SU-DHL-6 (cell line): Measurements from ENCODE around the gene PDC.

Experiments used
- H2AFZ ChIP-seq: fragments of 200-600 bp; sonication (generic); 2 replicates; pipeline ENCODE4 v1.6.1; 2014; ENCODE audit warnings: low read depth, mild to moderate bottlenecking, moderate library complexity, mixed read lengths, antibody characterized with exemption, low read length; ENCODE audit not compliant: severe bottlenecking
- H3F3A ChIP-seq: fragments of 200-600 bp; shearing (Covaris generic); 2 replicates; pipeline ENCODE4 v1.6.0; 2016; ENCODE audit warnings: antibody characterized with exemption, mild to moderate bottlenecking; ENCODE audit not compliant: insufficient read depth
- H3K27ac ChIP-seq: fragments of 200-600 bp; sonication (generic); 2 replicates; pipeline ENCODE4 v1.5.1; 2016; ENCODE audit warnings: low read depth, mild to moderate bottlenecking, low read length, moderate library complexity, mixed read lengths
- H3K27me3 ChIP-seq: fragments of 200-600 bp; sonication (generic), shearing (Covaris generic); 2 replicates; pipeline ENCODE4 v1.6.0; 2014; ENCODE audit warnings: mild to moderate bottlenecking, low read length
- H3K36me3 ChIP-seq: fragments of 200-600 bp; sonication (generic); 2 replicates; pipeline ENCODE4 v1.6.1; 2014; ENCODE audit warnings: mild to moderate bottlenecking, low read length, mixed read lengths
- H3K4me2 ChIP-seq: fragments of 300-600, 200-600 bp; shearing (Covaris generic), sonication (generic); 2 replicates; pipeline ENCODE4 v1.6.0; 2014; ENCODE audit warnings: low read length, low read depth, mild to moderate bottlenecking; ENCODE audit not compliant: poor library complexity, severe bottlenecking
- H3K4me3 ChIP-seq: fragments of 200-600 bp; sonication (generic); 2 replicates; pipeline ENCODE4 v1.5.1; 2014; ENCODE audit warnings: antibody characterized with exemption, low read length, mild to moderate bottlenecking, mixed read lengths; ENCODE audit not compliant: insufficient read depth, poor library complexity, severe bottlenecking
- H3K79me2 ChIP-seq: fragments of 200-600 bp; sonication (generic); 2 replicates; pipeline ENCODE4 v1.6.1; 2014; ENCODE audit warnings: mild to moderate bottlenecking, low read length, moderate library complexity; ENCODE audit not compliant: insufficient read depth
- H3K9ac ChIP-seq: fragments of 200-600 bp; sonication (generic); 2 replicates; pipeline ENCODE4 v1.7.0; 2014; ENCODE audit warnings: mild to moderate bottlenecking, low read length
- H3K9me2 ChIP-seq: fragments of 200-600 bp; sonication (generic); replicated peaks from 2 replicates; pipeline ENCODE4 v1.6.1; 2014; ENCODE audit warnings: low read length; ENCODE audit not compliant: insufficient read depth
- H3K9me3 ChIP-seq: fragments of 200-600 bp; sonication (generic); 2 replicates; pipeline ENCODE4 v1.6.1; 2014; ENCODE audit warnings: low read length, mixed read lengths; ENCODE audit not compliant: insufficient read depth
- H4K20me1 ChIP-seq: fragments of 200-600 bp; sonication (generic); 2 replicates; pipeline ENCODE4 v1.6.1; 2014; ENCODE audit warnings: low read depth, mild to moderate bottlenecking, antibody characterized with exemption, low read length, moderate library complexity, mixed read lengths
- EZH2phosphoT487 ChIP-seq: fragments of 200-600 bp; sonication (generic), shearing (Covaris generic); conservative IDR thresholded peaks from 2 replicates; pipeline ENCODE4 v1.6.1; 2018; ENCODE audit warnings: mild to moderate bottlenecking, antibody characterized with exemption, low read length, moderate library complexity, mixed read lengths
- TF ChIP-seq, protein P1 (sequence below): fragments of 200-600 bp; sonication (generic); IDR thresholded peaks from one replicate; pipeline ENCODE4 v1.5.1; 2017; ENCODE audit warnings: antibody characterized with exemption, mild to moderate bottlenecking, low read length, moderate library complexity; ENCODE audit not compliant: insufficient read depth, poor library complexity, severe bottlenecking

Gene PDC

DNA sequence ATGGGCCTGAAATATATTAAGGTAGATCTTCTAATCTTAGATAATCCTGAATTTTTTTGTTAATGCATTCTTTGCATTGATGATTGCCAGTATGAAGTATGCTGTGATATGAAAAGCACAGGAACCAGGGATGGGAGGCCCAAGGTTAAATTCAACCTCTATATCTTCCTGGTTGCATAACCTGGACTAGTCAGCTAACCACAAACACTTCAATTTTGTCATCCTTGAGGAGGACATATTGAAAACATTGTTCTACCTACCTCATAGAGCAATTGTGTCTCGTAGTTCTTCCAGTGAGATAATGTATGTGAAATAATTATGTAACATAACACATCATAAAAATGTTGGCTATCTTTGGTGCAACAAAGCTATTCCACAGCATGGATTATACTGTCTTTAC is 25.6 kb downstream of the PDC start:
- no peaks in the 10 kb centered on the region for H3K9me2 ChIP-seq
- H4K20me1 ChIP-seq, result no peaks in the 10 kb centered on the region
- TF ChIP-seq, protein P1, sequence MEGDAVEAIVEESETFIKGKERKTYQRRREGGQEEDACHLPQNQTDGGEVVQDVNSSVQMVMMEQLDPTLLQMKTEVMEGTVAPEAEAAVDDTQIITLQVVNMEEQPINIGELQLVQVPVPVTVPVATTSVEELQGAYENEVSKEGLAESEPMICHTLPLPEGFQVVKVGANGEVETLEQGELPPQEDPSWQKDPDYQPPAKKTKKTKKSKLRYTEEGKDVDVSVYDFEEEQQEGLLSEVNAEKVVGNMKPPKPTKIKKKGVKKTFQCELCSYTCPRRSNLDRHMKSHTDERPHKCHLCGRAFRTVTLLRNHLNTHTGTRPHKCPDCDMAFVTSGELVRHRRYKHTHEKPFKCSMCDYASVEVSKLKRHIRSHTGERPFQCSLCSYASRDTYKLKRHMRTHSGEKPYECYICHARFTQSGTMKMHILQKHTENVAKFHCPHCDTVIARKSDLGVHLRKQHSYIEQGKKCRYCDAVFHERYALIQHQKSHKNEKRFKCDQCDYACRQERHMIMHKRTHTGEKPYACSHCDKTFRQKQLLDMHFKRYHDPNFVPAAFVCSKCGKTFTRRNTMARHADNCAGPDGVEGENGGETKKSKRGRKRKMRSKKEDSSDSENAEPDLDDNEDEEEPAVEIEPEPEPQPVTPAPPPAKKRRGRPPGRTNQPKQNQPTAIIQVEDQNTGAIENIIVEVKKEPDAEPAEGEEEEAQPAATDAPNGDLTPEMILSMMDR, result no peak
- TF ChIP-seq EZH2phosphoT487, result no peak
- no peaks in the 10 kb centered on the region for H3K27me3 ChIP-seq
- no peak overlapping the region for H3K9ac ChIP-seq
- no peak overlapping the region for H2AFZ ChIP-seq
- H3K9me3 ChIP-seq, result no peaks in the 10 kb centered on the region
- H3K36me3 ChIP-seq, result no peaks in the 10 kb centered on the region
- H3K79me2 ChIP-seq, result no peaks in the 10 kb centered on the region
- no peak overlapping the region for H3K4me2 ChIP-seq
- H3F3A ChIP-seq, result no peaks in the 10 kb centered on the region
- no peak overlapping the region for H3K4me3 ChIP-seq
- no peak overlapping the region for H3K27ac ChIP-seq

DNA sequence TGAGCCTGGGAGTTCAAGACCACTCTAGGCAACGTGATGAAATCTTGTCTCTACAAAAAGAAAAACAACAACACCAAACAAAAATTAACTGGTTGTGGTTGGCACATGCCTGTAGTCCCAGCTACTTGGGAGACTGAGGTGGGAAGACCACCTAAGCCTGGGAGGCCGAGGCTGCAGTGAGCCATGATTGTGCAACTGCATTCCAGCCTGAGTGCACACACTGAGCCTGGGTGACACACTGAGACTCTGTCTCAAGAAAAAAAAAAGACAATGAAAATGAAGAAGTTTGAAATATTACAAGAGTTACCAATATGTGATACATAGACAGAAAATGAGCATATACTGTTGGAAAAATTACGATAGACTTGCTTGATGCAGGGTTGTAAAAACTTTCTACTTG is 31.9 kb downstream of the PDC start:
- Histone ChIP-seq H3F3A (no peaks in the 10 kb centered on the region), H3K4me2 (no peak overlapping the region)
- no peak for TF ChIP-seq EZH2phosphoT487
- TF ChIP-seq, protein P1, result no peak

DNA sequence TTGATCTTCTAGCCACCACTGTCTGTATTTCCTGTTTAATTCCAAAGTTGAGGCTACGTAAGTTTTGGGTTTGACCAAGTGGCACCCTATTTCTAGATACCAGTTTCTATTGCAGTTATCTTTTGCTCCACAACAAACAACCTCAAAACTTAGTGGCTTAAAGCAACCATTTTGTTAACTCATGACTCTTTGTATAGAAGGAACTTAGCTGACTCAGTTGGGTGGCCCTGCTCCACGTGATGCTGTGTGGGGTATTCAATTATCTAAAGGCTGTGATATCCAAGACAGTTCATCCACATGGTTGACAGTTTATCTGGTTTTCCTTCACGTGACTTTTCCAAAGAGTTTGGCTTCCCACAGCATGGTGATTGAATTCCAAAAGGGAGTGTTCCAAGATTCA is 34.8 kb downstream of the PDC start:
- Histone ChIP-seq H3K9me2 (no peaks in the 10 kb centered on the region), H3K36me3 (no peaks in the 10 kb centered on the region), H2AFZ (no peak overlapping the region), H3K9ac (no peak overlapping the region), H3K27ac (no peak overlapping the region), H3K4me2 (no peak overlapping the region), H3K4me3 (no peak overlapping the region), H3K79me2 (no peaks in the 10 kb centered on the region), H4K20me1 (no peaks in the 10 kb centered on the region), H3F3A (no peaks in the 10 kb centered on the region), H3K27me3 (no peaks in the 10 kb centered on the region), H3K9me3 (no peaks in the 10 kb centered on the region)
- TF ChIP-seq, protein P1, result no peak
- TF ChIP-seq EZH2phosphoT487, result no peak

More for the DNA sequence above, 31.9 kb downstream of the PDC start:
- no peak overlapping the region for H3K27ac ChIP-seq
- no peaks in the 10 kb centered on the region for H3K79me2 ChIP-seq
- H3K27me3 ChIP-seq, result no peaks in the 10 kb centered on the region
- no peaks in the 10 kb centered on the region for H3K36me3 ChIP-seq
- H3K9ac ChIP-seq, result no peak overlapping the region
- H3K9me3 ChIP-seq, result no peaks in the 10 kb centered on the region
- no peak overlapping the region for H3K4me3 ChIP-seq
- no peak overlapping the region for H2AFZ ChIP-seq
- no peaks in the 10 kb centered on the region for H3K9me2 ChIP-seq
- H4K20me1 ChIP-seq, result no peaks in the 10 kb centered on the region
